Ovary (tissue), 3 donors: ENCODE data around the gene ZFP3.
"Not testable (repeated sequence)": the region's sequence is repeated elsewhere in the genome, so short reads cannot be mapped to it uniquely, and the experiment has no call there.

Experiments
- POLR2A ChIP-seq: fragments of 450-650 bp; IDR thresholded peaks from one replicate; pipeline ENCODE4 v1.6.1; 2017; ENCODE audit warnings: antibody characterized with exemption, mild to moderate bottlenecking, moderate library complexity
- TF ChIP-seq, protein P1 (sequence below), 3 donors: fragments of 450-650 bp in 2 of 3; fragments of 200-600 bp in 1 of 3; IDR thresholded peaks; one replicate each; pipeline versions ENCODE4 v1.5.1 to v1.8.0; 2016 to 2022; ENCODE audit warnings: antibody characterized with exemption in 3 of 3, mild to moderate bottlenecking in 1 of 3
- donor health status: DM: no; HTN: no; CAD: no.

DNA sequence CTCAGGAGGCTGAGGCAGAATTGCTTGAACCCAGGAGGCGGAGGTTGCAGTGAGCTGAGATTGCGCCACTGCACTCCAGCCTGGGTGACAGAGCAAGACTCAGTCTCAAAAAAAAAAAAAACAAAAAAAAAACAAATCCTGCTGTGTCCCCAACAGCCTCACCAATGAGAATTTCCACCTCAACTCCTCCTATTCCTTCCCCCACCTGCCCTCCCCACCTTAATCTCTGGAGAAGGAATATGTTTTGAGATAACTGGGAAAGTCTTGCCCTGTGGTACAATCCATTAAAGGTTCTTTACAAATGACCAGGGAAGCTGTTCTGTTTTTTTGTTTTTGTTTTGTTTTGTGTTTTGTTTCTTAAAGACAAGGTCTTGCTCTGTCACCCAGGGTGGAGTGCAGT lies 48.1 kb upstream of the ZFP3 start:
- TF ChIP-seq POLR2A = not testable (repeated sequence)
- TF ChIP-seq, protein P1, sequence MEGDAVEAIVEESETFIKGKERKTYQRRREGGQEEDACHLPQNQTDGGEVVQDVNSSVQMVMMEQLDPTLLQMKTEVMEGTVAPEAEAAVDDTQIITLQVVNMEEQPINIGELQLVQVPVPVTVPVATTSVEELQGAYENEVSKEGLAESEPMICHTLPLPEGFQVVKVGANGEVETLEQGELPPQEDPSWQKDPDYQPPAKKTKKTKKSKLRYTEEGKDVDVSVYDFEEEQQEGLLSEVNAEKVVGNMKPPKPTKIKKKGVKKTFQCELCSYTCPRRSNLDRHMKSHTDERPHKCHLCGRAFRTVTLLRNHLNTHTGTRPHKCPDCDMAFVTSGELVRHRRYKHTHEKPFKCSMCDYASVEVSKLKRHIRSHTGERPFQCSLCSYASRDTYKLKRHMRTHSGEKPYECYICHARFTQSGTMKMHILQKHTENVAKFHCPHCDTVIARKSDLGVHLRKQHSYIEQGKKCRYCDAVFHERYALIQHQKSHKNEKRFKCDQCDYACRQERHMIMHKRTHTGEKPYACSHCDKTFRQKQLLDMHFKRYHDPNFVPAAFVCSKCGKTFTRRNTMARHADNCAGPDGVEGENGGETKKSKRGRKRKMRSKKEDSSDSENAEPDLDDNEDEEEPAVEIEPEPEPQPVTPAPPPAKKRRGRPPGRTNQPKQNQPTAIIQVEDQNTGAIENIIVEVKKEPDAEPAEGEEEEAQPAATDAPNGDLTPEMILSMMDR (IDR thresholded peaks at IDR 0.05) = not testable (repeated sequence)
